ENCODE data around the gene AFTPH.

AFTPH gene

DNA sequence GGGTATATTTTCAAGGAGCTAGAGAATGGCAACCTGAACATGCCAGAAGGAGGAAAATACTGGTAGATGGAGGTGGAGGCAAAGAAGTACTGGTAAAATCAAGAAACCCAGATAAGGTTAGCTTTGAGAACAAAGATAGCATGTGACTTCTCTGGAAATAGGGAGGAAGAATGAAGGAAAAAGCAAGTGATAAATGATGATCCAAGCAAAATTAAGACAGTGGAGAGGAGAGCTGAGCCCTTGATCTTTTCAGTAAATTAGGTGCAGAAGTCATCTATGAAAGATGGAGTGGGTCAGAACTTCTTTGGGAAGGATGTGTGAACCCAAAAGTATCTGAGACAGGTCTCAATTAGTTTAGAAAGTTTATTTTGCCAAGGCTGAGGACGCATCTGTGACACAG, 25.7 kb upstream of the AFTPH start:
- DNase-seq: no peak
- Histone ChIP-seq H3K4me3 (ENCODE audit: low read length) (no peak overlapping the region), H4K20me1 (ENCODE audit: insufficient read depth, low read length) (no peaks in the 10 kb centered on the region), H3K79me2 (ENCODE audit: low read length) (no peaks in the 10 kb centered on the region), H3K9me2 (replicated peaks; ENCODE audit: insufficient read depth, low read length) (no peaks in the 10 kb centered on the region), H3K27ac (ENCODE audit: low read length) (no peak overlapping the region), H3K9me3 (replicated peaks; ENCODE audit: insufficient read depth, low read length) (no peaks in the 10 kb centered on the region), H3K4me2 (ENCODE audit: low read depth, low read length) (no peak overlapping the region), H3F3A (ENCODE audit: insufficient read depth, low read length) (no peaks in the 10 kb centered on the region), H3K4me1 (ENCODE audit: low read length) (no peaks in the 10 kb centered on the region), H3K27me3 (replicated peaks; ENCODE audit: insufficient read depth, low read length) (no peaks in the 10 kb centered on the region), H2AFZ (ENCODE audit: low read length) (no peak overlapping the region), H3K9ac (ENCODE audit: low read length) (no peak overlapping the region), H3K36me3 (replicated peaks; ENCODE audit: insufficient read depth, low read length) (no peaks in the 10 kb centered on the region)
- TF ChIP-seq EZH2phosphoT487 (IDR thresholded peaks at IDR 0.05; ENCODE audit: low read length) (no peak), EZH2 (optimal IDR thresholded peaks at IDR 0.05; ENCODE audit: low read depth, low read length) (no peak)
- TF ChIP-seq, protein P1, sequence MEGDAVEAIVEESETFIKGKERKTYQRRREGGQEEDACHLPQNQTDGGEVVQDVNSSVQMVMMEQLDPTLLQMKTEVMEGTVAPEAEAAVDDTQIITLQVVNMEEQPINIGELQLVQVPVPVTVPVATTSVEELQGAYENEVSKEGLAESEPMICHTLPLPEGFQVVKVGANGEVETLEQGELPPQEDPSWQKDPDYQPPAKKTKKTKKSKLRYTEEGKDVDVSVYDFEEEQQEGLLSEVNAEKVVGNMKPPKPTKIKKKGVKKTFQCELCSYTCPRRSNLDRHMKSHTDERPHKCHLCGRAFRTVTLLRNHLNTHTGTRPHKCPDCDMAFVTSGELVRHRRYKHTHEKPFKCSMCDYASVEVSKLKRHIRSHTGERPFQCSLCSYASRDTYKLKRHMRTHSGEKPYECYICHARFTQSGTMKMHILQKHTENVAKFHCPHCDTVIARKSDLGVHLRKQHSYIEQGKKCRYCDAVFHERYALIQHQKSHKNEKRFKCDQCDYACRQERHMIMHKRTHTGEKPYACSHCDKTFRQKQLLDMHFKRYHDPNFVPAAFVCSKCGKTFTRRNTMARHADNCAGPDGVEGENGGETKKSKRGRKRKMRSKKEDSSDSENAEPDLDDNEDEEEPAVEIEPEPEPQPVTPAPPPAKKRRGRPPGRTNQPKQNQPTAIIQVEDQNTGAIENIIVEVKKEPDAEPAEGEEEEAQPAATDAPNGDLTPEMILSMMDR (IDR thresholded peaks at IDR 0.05; ENCODE audit: low read length): no peak

DNA sequence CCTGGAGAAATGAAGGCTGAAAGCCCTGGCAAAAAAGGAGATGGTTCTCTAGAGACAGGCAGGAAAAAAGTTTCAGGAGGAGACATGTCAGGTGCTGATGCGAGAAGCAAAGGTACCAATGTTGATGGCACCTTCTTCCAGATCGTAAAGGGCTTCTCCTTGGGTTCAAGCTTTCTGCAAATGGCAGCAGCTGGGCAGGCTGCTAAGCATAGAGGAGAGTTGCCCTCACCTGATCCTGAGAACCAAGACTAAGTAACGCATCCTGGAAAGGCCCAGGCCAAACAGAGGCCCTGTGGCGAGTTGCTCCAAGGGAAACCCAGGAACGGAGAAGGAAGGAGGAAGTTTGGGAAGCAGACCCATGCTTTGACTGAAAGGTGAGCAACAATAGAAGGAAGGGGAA, 23.6 kb upstream of the AFTPH start:
- Histone ChIP-seq H3K9me2 (replicated peaks; ENCODE audit: insufficient read depth, low read length) (no peaks in the 10 kb centered on the region), H3K9ac (ENCODE audit: low read length) (no peak overlapping the region)

DNA sequence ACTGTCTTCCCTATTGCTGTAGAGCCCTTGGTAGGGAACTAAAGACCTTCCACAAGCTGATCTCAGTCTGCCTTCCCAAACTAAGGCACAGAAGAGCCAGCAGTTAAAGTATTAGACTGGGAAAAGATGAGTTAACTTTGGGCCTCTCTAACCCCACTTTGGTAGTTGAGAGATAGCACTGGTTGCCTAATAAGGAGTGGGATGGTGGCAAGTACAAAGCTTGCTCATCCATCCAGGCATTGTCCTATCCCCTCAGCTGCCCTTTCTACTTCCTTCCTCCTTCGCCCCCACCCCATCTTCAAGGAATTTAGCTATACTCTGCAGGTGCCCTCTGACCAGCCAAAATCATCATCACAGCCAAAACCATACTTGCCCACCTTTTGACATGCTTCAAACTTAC, 22.2 kb upstream of the AFTPH start:
- Histone ChIP-seq H3K9ac (ENCODE audit: low read length) (no peak overlapping the region), H3K4me3 (ENCODE audit: low read length) (no peak overlapping the region), H3F3A (ENCODE audit: insufficient read depth, low read length) (no peaks in the 10 kb centered on the region), H3K9me2 (replicated peaks; ENCODE audit: insufficient read depth, low read length) (no peaks in the 10 kb centered on the region), H2AFZ (ENCODE audit: low read length) (no peak overlapping the region), H3K9me3 (replicated peaks; ENCODE audit: insufficient read depth, low read length) (no peaks in the 10 kb centered on the region), H3K27me3 (replicated peaks; ENCODE audit: insufficient read depth, low read length) (no peaks in the 10 kb centered on the region), H3K36me3 (replicated peaks; ENCODE audit: insufficient read depth, low read length) (no peaks in the 10 kb centered on the region), H3K4me2 (ENCODE audit: low read depth, low read length) (no peak overlapping the region), H4K20me1 (ENCODE audit: insufficient read depth, low read length) (no peaks in the 10 kb centered on the region), H3K27ac (ENCODE audit: low read length) (no peak overlapping the region), H3K79me2 (ENCODE audit: low read length) (no peaks in the 10 kb centered on the region), H3K4me1 (ENCODE audit: low read length) (no peaks in the 10 kb centered on the region)
- TF ChIP-seq, protein P1 (IDR thresholded peaks at IDR 0.05; ENCODE audit: low read length): no peak
- TF ChIP-seq EZH2phosphoT487 (IDR thresholded peaks at IDR 0.05; ENCODE audit: low read length): no peak
- no peak for DNase-seq

More for the DNA sequence above, 23.6 kb upstream of the AFTPH start:
- no peak overlapping the region for H3K4me2 ChIP-seq (ENCODE audit: low read depth, low read length)
- no peaks in the 10 kb centered on the region for H3K79me2 ChIP-seq (ENCODE audit: low read length)
- H3K27ac ChIP-seq (ENCODE audit: low read length): no peak overlapping the region
- H3K9me3 ChIP-seq (replicated peaks; ENCODE audit: insufficient read depth, low read length): no peaks in the 10 kb centered on the region
- DNase-seq: no peak
- H3F3A ChIP-seq (ENCODE audit: insufficient read depth, low read length): no peaks in the 10 kb centered on the region
- H4K20me1 ChIP-seq (ENCODE audit: insufficient read depth, low read length): no peaks in the 10 kb centered on the region
- TF ChIP-seq, protein P1 (IDR thresholded peaks at IDR 0.05; ENCODE audit: low read length): no peak
- TF ChIP-seq EZH2phosphoT487 (IDR thresholded peaks at IDR 0.05; ENCODE audit: low read length): no peak
- no peak for TF ChIP-seq EZH2 (optimal IDR thresholded peaks at IDR 0.05; ENCODE audit: low read depth, low read length)
- no peaks in the 10 kb centered on the region for H3K4me1 ChIP-seq (ENCODE audit: low read length)
- H3K27me3 ChIP-seq (replicated peaks; ENCODE audit: insufficient read depth, low read length): no peaks in the 10 kb centered on the region
- H3K4me3 ChIP-seq (ENCODE audit: low read length): no peak overlapping the region
- H2AFZ ChIP-seq (ENCODE audit: low read length): no peak overlapping the region
- no peaks in the 10 kb centered on the region for H3K36me3 ChIP-seq (replicated peaks; ENCODE audit: insufficient read depth, low read length)
